ENCODE measurements around the gene KCNQ5.

KCNQ5 gene

GRCh38 chr6:72621291-72622093 is at the start of gene KCNQ5:
TSS of gene KCNQ5 (plus strand) at chr6:72622064.
- in situ Hi-C loops (cut with MboI; ENCODE audit: low sequenced_read_pairs), result no loop called here

GRCh38 chr6:72579865-72580264 is 42.0 kb upstream of the KCNQ5 start:
- in situ Hi-C loops (cut with MboI; ENCODE audit: low sequenced_read_pairs), result loop anchor here (25.0 kb wide), 1 partner anchor 168 kb away; no protein-coding TSS in a partner anchor

- in situ Hi-C loops (cut with MboI; ENCODE audit: low sequenced_read_pairs), result loop anchor here (25.0 kb wide), 1 partner anchor 168 kb away; no protein-coding TSS in a partner anchor
These were observed 41.5 kb upstream of the KCNQ5 start for GRCh38 chr6:72580281-72580940.

- in situ Hi-C loops (cut with MboI; ENCODE audit: low sequenced_read_pairs), result loop anchor here (25.0 kb wide), 1 partner anchor 169 kb away; no protein-coding TSS in a partner anchor
These were observed 40.9 kb upstream of the KCNQ5 start for GRCh38 chr6:72580950-72581349.

GRCh38 chr6:72588155-72588554 is 33.7 kb upstream of the KCNQ5 start:
- in situ Hi-C loops (cut with MboI; ENCODE audit: low sequenced_read_pairs), result loop anchor here (25.0 kb wide), 1 partner anchor 176 kb away; no protein-coding TSS in a partner anchor

- in situ Hi-C loops (cut with MboI; ENCODE audit: low sequenced_read_pairs), result loop anchor here (25.0 kb wide), 1 partner anchor 177 kb away; no protein-coding TSS in a partner anchor
These were observed 32.8 kb upstream of the KCNQ5 start for GRCh38 chr6:72589096-72589495.

GRCh38 chr6:72595812-72596211 is 26.1 kb upstream of the KCNQ5 start:
- in situ Hi-C loops (cut with MboI; ENCODE audit: low sequenced_read_pairs), result loop anchor here (25.0 kb wide), 1 partner anchor 184 kb away; no protein-coding TSS in a partner anchor

GRCh38 chr6:72616406-72617015 is 5.4 kb upstream of the KCNQ5 start:
- in situ Hi-C loops (cut with MboI; ENCODE audit: low sequenced_read_pairs), result loop anchor here (10.0 kb wide), 1 partner anchor 508 kb away; no protein-coding TSS in a partner anchor

GRCh38 chr6:72617721-72618120 is 4.1 kb upstream of the KCNQ5 start:
- in situ Hi-C loops (cut with MboI; ENCODE audit: low sequenced_read_pairs), result loop anchor here (10.0 kb wide), 1 partner anchor 507 kb away; no protein-coding TSS in a partner anchor

GRCh38 chr6:72619883-72620696 is 1.8 kb upstream of the KCNQ5 start:
- in situ Hi-C loops (cut with MboI; ENCODE audit: low sequenced_read_pairs), result loop anchor here (10.0 kb wide), 1 partner anchor 505 kb away; no protein-coding TSS in a partner anchor

GRCh38 chr6:72620871-72621290 is 983 bp upstream of the KCNQ5 start:
- in situ Hi-C loops (cut with MboI; ENCODE audit: low sequenced_read_pairs), result no loop called here

- in situ Hi-C loops (cut with MboI; ENCODE audit: low sequenced_read_pairs), result no loop called here
These were observed 453 bp downstream of the KCNQ5 start for GRCh38 chr6:72622094-72622940.

- in situ Hi-C loops (cut with MboI; ENCODE audit: low sequenced_read_pairs), result no loop called here
These were observed 1.9 kb downstream of the KCNQ5 start for GRCh38 chr6:72623808-72624207.

GRCh38 chr6:72624557-72625160 is 2.8 kb downstream of the KCNQ5 start:
- in situ Hi-C loops (cut with MboI; ENCODE audit: low sequenced_read_pairs), result no loop called here

- in situ Hi-C loops (cut with MboI; ENCODE audit: low sequenced_read_pairs), result no loop called here
These were observed 4.3 kb downstream of the KCNQ5 start for GRCh38 chr6:72626126-72626525.

- in situ Hi-C loops (cut with MboI; ENCODE audit: low sequenced_read_pairs), result no loop called here
These were observed 5.7 kb downstream of the KCNQ5 start for GRCh38 chr6:72627539-72627938.

GRCh38 chr6:72631480-72631879 is 9.6 kb downstream of the KCNQ5 start:
- in situ Hi-C loops (cut with MboI; ENCODE audit: low sequenced_read_pairs), result no loop called here

GRCh38 chr6:72635636-72636035 is 13.8 kb downstream of the KCNQ5 start:
- in situ Hi-C loops (cut with MboI; ENCODE audit: low sequenced_read_pairs), result no loop called here

GRCh38 chr6:72636215-72636614 is 14.4 kb downstream of the KCNQ5 start:
- in situ Hi-C loops (cut with MboI; ENCODE audit: low sequenced_read_pairs), result no loop called here
